ENCODE data around the gene THAP8.

Gene THAP8

DNA sequence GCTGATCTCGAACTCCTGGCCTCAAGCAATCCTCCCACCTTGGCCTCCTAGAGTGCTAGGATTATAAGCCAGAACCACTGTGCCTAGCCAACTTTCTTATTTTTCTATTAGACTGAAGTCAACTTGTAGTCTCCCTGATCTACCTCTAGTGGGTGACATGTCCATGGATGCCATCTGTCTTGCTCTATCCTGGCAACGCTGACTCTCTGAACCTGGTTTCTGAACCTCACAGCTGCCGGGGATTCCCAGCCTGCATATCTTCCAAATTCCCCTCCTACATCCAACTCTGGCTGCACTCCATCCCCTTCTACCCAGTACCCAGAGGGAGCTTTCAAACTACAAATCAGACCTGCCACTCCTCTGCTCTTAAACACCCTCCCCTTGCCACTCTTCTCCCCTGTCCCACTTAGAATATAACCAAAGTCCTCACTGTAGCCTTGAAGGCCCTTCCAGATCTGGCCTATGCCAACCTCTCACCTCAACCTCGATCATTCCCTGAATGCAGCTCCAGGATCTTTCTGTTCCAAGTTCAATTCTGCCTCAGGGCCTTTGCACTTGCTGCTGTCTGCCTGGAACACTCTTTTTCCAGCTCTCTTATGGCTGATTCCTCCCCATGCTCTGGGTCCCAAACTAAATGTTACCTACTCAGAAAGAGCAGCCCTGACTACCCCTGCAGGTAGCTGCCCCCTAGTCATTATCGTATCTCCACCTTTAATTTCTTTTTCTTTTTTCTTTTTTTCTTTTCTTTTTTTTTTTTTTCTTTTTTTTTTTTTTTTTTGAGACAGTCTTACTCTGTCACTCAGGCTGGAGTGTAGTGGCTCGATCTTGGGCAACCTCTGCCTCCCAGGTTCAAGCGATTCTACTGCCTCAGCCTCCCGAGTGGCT, 23.6 kb downstream of the THAP8 start:
- no peak for DNase-seq (ENCODE audit: extremely low read depth in 1 of 2, low read depth in 1 of 2)

DNA sequence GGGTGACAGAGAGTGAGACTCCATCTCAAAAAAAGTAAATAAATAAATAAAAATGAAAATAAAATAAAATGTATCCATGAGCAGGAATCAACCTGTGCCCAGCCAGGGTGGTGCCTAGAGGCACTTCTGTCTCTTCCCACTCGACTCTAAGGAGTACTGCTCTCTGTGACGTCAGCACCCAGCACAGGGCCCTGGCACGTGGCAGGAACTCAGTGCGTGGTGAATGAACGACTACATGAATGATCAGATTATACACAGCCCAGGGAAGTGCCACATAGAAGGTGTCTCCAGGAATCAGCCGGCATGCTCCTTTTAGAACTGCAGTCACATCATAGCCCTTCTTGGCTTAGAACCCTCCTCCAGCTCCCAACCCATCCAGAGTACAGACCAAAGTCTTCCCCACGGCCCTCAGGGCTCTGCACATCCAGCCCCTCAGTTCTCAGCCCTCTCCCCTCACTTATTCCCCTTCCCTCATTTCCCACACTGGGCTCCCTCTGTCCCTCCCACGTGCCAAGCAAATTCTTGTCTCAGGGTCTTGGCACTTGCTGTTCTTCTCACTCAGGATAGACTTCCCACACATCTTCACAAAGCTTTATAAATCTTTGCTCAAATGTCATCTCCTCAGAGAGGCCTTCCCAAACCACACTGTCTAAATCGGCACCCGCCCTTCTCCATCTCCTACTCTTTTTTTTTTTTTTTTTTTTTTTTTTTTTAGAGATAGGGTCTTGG, 25.6 kb downstream of the THAP8 start:
- DNase-seq (ENCODE audit: extremely low read depth in 1 of 2, low read depth in 1 of 2) = no peak

DNA sequence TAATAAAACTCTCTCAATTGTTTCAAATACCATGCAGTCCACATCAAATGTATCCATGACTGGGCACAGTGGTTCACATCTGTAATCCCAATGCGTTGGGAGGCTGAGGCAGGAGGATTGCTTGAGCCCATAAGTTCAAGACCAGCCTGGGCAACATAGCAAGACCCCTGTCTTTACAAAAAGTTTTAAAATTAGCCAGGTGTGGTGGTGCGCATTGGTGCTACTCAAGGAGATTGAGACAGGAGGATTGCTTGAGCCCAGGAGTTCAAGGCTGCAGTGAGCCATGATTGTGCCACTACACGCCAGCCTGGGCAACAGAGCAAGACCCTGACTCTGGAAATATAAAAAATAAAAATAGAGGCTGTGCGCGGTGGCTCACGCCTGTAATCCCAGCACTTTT, 26.4 kb downstream of the THAP8 start:
- DNase-seq (ENCODE audit: extremely low read depth in 1 of 2, low read depth in 1 of 2) = no peak

DNA sequence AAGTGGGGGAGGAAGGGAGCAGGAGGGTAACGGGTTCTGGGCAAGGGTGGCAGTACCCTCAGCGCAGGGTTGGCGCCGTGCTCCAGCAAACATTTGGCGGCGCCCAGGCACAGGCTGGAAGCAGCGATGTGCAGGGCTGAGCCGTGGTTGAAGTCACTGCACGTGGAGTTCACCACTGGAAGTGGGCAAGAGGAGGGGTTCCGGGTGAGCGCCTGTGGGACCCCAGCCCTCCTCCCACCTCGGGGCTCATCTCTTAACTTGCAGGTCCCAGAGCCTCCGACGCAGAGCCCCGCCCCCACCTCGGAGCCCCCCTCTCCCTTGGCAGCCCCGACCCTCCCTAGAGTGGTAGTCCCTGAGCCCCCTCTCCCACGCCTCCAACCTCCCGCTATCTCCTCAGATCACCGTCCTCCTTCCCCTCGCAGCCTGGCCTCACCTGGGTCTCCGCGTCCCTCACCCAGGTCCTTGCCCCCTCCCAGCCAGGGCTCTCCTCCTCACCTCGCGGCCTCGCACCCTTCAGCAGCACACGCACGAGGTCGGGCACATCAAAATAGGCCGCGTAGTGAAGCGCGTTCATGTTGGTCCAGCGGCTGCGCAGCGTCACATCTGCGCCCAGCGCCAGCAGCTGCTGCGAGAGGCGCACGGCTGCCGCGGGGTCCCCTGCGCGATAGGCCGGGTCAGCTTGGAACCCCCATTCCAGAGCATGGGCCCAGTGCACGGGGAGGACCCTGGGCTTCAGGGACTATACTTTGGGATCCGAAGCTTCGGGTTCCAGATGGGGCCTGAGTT, 27.8 kb downstream of the THAP8 start:
- DNase-seq (ENCODE audit: extremely low read depth in 1 of 2, low read depth in 1 of 2) = no peak

DNA sequence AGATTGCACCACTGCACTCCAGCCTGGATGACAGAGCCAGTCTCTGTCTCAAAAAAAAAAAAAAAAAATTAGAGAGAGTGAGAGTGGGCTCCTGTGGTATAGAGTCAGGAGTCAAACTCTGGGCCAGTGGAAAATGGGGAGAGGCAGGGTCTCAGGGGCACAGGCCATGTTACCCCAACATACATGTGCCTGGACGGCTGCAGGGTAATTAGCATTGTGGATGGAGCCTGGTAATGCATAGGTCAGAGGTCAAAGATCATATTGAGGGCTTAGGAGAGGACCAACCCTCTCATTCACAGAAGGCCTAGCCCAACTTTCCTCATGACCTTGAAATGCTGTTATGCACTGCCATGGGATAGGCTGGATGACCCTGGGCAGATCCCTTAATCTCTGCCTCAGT, 28.5 kb downstream of the THAP8 start:
- DNase-seq (ENCODE audit: extremely low read depth in 1 of 2, low read depth in 1 of 2) = no peak

DNA sequence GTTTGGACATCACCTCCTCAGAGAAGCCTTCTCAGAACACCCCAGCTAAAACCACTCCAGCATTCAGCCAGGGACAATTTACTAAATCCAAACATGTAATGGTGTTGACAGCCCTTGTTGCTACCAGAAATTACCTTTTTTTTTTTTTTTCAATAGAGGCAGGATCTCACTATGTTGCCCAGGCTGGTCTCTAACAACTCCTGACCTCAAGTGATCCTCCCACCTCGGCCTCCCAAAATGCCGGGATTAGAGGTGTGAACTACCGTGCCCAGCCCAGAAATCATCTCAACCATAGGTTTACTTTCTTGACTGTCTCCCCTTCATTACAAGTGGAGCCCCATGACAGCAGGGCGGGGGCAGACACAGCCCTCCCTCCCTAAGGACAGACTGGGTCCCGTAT, 30.7 kb downstream of the THAP8 start:
- DNase-seq (ENCODE audit: extremely low read depth in 1 of 2, low read depth in 1 of 2) = no peak

DNA sequence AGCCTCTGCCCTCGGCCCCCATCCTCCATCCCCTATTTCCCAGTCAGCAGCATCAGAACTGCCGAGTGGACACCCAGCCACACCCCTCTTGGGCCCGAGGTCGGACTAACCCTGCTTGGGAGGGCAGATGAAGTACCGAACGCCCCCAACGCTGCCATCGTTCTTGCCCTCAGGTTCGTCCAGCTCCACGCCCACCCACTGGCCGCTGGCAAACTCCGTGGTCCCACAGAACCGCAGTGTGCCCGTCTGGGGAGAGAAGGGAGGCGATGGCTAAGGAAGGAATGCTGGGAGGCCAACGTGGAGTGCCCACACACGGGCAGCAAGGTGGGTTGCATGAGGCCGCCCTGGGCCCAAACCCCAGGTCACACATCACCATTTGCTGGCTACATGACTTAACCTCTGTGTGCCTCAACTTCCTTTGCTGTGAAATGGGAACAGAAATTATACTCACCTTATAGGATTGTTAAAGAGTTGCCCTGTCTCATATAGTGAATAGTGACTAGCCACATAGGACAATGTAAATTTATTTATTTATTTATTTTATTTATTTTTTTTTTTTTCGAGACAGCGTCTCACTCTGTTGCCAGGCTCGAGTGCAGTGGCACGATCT, 34.9 kb downstream of the THAP8 start:
- DNase-seq (ENCODE audit: extremely low read depth in 1 of 2, low read depth in 1 of 2) = no peak

DNA sequence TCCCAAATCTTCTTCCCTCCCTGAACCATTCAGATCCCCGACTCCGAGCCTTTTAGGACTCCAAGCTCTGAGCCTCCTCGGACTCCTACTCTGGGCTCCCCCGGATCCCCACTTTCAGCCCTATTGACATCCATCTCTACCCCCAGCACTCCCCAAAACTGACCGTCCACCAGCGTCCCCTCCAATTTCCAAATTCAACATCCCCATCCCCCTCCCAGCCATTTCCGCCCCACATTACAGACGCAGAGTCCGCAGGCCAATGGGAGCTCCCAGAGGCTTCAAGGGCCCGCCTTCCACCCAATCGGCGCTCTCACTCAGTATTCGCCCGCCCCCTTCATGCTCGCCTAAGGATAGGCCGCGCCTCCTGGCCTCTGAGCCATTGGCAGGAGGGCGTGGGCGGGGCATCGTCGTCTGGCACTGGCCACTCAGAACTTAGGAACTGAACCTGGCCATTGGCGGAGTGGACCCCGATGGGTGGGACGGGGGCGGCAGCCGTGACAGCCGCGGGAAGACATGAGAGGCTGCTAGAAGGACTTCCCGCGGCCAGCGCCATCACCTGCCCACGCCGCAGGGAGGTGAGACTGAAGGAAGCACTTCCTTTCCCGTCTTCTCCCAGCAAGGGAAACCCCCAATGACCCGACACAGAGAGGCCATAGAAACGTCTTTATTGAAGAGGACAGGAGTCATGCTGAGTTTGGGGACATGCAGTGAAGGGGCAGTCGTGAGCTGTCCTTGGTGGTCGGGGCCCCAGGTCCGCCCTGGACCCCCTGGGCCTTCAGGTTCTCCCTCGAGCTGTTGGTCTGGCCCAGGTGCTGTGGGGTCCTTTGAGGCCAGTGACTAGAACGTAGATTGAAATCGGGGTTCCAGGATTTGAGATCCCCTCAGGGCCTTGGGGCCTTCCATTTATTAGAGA, 39.8 kb downstream of the THAP8 start, which contains the start of gene ALKBH6:
ALKBH6 (minus strand) TSS at position 202 of the 913 bp plus-strand sequence. CDS start 816 bp downstream, outside the sequence.
- peak; percentile 98 to 99 for DNase-seq (ENCODE audit: extremely low read depth in 1 of 2, low read depth in 1 of 2)

DNA sequence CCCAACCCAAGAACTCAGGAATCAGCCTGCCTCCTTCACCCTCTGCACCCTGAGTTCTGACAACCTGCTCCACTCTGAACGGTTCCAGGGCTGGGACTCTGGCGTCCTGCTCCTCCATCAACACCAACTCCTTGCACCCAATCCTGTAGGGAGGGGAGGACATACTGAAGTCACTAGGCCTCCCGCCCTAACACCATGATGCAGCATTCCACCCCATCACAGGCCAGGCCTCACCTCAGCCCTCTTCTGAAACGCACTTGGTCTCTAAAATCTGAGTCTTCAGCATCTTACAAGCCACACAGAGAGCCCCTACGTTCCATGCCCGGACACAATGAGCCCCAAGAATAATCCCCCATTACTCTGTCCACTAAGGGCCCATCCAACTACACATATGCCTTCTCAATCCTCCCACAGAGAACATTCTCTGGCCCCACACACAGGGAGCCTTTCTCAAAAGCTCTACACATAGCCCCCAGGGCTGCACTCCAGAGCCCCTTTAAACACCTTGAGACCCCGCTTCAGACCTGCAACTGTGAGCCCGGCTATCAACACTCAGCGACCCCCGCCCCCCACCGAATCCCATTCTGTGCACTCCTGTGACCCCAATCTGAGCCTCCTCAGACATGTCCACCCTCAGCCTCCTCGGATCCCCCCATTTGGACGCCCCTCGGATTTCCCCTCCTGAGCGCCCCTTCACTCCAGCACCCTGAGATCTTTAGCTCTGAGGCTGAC, 40.6 kb downstream of the THAP8 start:
- DNase-seq (ENCODE audit: extremely low read depth in 1 of 2, low read depth in 1 of 2) = no peak

DNA sequence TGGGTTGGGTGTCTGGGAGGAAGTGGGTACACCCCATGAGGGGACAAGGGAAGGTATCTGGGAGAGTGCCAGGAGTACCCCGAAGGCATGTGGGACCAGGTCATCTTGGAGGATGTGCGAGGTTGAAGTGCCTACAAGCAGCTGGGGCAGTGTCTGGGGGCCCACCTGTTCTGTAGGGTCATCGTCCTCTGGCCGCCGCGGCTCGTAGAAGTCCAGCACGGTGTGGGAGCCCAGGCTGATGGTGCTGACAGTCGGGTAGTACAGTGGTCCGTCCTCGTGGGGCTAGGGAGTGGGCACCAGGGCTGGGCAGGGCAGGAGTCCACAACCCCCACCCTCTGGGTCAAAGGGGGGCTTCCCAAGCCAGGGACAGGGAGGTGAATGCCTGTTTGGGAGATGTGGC, 43.7 kb downstream of the THAP8 start:
- no peak for DNase-seq (ENCODE audit: extremely low read depth in 1 of 2, low read depth in 1 of 2)

DNA sequence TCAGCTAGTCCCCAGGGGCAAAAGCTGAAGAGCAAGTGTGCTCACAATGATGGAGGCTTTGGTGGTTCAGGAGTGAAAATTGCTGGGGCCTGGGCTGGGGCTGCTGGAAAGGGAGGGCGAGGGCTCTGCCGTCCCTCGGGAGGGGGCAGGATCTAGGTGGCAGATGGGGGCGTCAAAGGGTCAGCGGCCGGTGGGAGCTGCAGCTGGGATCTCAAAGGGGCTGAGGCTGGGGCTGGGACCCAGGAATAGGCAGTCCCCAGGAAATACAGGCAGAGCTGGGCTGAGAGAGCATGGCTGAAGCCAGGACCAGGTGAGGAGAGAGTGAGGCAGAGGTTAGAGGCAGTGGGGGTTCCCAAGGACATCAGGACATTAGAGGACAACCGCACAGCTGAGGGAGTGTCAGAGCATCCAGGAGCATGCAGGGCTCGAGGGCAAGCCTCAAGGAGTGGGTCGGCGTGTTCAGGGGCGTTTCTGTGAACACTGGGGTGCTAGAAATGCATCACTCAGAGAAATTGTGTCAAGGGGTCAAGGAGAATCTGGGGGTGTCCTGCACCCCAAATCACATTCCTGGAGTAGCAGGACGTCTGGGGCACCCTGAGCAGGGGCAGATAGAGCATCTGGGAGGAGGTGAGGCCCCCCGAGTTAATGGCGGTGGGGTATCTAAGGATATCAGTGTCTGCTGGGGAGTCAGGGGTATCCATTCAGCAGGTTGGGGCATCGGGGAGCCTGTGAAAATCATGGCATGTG, 44.3 kb downstream of the THAP8 start:
- no peak for DNase-seq (ENCODE audit: extremely low read depth in 1 of 2, low read depth in 1 of 2)

DNA sequence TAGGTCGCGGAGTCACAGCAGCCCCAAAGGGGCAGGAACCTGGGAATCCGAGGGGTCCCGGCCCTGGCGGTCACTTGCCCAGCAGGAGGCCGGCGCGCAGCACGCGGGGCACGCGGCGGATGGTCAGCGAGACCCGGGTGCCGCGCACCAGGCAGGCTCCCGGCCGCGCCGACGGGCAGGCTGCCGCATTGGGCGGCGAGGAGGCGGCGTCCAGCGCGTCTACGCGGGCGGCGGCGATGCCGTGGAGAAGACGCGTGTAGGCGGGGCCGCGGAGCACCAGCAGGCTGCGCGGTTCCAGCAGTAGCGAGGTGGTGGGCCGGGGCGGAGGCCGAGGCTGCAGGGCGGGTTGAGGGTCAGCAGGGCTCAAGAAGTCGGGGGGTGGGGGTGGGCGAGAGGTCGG, 44.9 kb downstream of the THAP8 start:
- no peak for DNase-seq (ENCODE audit: extremely low read depth in 1 of 2, low read depth in 1 of 2)

DNA sequence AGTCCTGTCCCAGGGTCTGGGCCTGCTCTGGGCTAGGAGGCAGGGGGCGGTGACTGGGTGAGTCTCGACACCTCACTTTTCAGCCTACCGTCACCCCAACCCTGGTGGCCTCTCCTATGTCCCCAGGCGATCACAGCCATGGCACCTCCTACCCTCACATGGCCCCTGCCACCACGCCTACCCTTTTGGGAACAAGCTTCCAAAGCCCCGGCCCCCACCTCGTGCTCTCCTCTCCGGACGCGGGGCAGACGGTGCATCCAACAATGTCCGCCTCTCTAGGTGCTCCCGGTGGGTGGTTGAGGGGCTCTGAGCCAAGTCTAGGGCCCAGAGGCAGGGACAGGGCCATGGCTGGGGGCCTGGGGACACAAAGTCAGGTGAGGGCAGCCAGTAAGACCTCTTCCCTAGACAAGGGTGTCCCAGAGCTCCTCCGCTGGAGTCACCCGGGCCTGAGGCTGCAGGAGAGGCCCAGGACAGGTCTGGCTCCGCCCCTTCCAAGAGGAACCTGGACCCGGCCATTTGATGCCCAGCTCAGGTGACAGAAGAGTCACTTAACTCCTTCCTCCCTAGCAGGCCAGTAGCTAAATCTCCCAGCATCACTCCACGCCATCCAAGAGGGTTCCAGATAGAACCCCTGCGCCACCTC, 45.6 kb downstream of the THAP8 start, which contains the start of gene SYNE4:
SYNE4 (minus strand) TSS at position 478 of the 643 bp plus-strand sequence; CDS start at position 346, 132 bp downstream.
- no peak for DNase-seq (ENCODE audit: extremely low read depth in 1 of 2, low read depth in 1 of 2)

DNA sequence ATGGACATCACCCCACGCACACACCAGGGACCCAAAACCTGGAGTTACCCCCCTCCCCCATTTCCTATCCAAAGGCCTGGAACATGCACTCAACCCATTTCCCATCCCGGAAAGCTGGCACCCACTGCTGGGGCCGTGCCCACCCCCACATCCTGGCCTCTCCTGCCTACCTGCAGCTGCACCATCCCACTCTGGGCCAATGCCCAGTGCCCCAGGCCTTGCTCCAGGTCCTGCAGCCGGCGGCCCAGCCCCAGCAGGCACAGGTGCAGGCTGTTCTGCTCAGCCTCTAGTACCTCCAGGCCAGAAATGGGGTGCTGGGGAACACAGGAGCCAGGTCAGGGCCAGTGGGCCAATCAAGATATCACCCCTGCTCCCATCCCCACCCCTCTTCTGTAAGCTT, 47.1 kb downstream of the THAP8 start:
- no peak for DNase-seq (ENCODE audit: extremely low read depth in 1 of 2, low read depth in 1 of 2)

DNA sequence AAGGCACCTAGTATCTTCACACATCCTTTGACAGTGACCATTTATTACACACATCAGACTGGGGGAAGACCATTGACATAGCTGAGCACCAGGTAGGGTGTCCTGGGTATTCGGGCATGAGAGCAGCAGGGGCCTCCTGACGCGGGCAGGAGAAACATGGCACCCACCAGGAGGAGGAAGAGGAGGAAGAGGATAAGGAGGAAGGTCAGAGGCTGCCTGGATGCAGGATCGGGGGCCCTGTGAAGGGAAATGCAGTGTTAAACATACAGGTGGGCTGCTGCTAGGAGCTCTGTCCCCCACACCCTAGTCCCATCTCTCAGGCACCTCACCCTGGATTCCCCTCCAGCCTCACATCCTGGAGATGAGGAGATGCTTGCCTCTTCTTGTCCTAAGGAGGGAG, 50.8 kb downstream of the THAP8 start:
- DNase-seq (ENCODE audit: extremely low read depth in 1 of 2, low read depth in 1 of 2) = no peak

DNA sequence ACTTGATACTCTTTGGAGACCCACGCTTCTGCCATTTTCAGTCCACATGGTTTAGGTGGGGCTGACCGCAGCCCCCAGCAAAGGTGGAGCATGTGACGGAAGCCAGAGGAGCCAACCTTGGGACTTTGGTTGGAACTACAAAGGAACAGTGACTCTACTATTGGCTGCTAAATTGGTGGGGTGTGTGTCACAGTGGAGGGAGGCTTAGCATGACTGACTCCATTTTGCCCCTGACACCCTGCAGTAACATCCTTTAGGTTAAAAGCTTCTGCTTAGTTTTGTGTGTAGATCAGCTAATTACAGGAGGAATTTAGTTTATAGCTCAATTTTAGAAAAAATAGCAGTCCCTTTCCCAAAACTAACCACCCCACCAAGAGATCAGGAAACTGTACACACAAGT, 52.5 kb downstream of the THAP8 start:
- DNase-seq (ENCODE audit: extremely low read depth in 1 of 2, low read depth in 1 of 2) = no peak

DNA sequence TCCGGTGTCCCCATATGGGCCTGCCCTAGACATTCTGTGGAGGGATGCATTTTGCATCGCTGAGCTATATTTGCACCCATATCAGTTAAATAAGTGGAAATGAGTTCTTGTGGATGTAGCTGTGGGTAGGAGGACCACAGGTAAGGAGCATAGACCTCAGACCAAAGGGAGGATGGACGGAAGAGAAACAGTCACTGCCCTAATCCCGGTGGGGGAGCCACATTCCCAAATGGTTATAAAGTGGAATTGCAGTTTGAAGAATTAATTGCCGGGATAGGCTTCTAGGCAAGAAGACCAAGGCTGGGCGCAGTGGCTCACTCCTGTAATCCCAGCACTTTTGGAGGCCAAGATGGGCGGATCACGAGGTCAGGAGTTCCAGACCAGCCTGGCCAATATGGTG, 57.3 kb downstream of the THAP8 start:
- DNase-seq (ENCODE audit: extremely low read depth in 1 of 2, low read depth in 1 of 2) = no peak

Measured in activated CD8-positive, alpha-beta memory T cell treated with anti-CD3 and anti-CD28 coated beads for 1 hour (primary cell).